Urothelium cell line (cell line): Measurements from ENCODE around the gene CXCL12.

Experiments used
- DNase-seq: peaks from one replicate; pipeline ENCODE4 v3.0.0; 2011; ENCODE audit warnings: low spot score, mixed read lengths
- FAIRE-seq: peaks from 2 replicates; lab custom pipeline; 2011; peaks lifted over from hg19 to GRCh38; lab: Jason Lieb, UNC

Gene CXCL12

DNA sequence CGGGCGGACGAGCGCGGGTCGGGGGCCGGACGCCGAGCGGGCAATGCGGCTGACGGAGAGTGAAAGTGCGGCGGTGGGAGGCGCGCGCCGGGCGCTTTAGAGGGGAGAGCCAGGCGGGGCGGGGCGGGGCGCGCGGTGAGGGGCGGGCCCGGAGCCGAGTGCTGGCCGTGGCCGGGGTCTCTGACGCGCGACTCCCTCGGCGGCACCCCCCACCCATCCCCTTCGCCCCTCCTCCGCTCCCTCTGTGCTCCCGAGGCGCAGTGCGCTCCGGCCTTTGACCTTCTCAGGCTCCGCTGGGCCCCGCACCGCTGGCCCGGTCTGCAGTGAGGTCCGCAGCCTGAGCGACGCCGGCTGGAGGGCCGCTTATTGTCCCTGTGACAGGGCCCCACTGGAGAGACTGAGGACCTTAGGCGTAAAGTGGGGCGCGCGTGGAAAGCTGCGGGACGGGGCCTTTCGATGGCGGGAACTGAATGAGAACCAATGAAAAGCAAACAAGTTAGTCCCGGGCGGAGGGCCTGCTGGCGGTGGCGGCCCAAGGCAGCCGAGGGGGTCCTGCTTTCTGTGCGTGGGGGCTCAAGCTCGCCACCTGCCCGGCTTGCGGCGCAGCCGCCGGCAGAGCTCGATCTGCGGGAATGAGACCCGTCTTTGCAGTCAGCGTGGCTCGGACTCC, at the start of gene CXCL12:
Gene CXCL12, minus strand, starts transcription at position 72 of the 670 bp plus-strand sequence. CDS start 92 bp downstream, outside the sequence.
- FAIRE-seq: no peak
- DNase-seq: no peak

DNA sequence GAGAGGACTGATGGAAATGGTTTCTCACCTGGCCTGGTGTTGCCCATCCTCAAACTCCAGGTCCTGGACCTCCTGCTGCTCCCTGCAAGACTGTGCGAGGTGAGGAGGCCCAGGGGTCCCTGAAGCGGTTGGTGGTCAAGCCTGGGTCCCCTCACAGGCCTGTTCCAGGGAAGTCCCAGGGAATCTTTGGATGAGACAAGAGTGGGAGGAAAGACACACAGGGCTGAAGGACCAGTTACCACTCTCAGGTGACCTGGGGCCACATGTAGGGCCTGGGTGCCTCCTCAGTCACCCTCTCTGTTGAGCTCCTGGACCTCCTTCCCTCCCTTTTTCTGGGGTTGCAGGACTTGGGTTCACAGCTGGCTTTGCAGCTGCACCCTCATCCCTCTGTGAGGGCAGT, 42.6 kb upstream of the CXCL12 start:
- DNase-seq (no peak), FAIRE-seq (no peak)

DNA sequence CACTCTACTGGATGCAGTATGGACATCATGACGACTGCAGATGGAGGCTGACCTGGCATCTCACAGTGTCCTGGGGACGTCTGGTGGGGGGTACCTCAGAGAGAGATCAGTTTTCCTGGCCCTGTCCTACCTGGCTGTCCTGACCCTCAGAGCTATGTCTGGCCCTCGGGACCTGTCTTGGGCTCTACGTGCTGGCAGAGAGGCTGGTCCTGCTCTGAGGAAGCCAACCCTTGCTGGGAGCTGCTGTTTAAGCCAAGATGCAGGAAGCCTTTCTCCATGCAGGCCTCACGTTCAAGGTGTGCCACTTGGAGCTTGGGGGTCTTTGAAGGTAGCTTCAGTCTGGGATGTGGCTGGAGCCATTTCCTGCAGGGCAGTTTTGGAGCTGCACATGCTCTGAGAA, 42.1 kb upstream of the CXCL12 start:
- DNase-seq (peak; percentile 2), FAIRE-seq (no peak)

DNA sequence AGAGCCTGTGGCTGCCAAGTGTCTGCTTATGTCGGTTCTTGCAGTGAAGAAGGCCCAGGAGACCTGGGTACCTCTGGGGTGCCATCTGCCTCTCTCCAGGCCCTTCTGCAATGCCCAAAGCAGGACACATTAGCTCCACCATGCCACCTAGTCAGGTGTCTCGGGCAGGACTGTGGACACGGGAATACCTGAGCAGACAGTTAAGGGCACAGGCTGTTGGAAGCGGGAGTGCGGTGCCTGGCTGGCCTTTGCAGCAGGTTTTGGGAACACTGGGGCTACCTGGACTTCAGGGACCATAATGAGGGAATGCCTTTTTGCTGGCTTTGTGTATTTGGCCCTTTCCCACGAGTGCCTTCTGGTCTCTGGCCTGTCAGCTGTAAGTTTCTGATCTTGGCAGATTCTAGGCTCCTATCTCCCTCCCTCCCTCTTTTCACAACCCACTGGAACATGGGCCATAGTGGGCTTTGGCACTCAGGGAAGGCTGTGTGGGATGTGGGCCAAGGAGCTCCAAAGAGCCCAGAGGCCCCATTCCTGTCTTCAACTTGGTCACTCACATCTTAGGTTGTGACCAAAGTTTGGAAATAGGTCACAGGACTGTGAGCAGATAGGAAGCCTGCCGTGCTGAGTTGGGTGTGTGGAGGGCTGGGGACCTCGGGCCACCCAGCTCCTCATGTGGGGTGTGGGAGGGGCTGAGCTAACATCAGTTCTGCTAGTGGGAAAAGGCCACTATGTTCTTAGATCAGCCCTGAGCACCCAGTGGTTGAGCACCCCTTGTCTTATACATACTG, 41.5 kb upstream of the CXCL12 start:
- FAIRE-seq (no peak), DNase-seq (peak; percentile 3)

DNA sequence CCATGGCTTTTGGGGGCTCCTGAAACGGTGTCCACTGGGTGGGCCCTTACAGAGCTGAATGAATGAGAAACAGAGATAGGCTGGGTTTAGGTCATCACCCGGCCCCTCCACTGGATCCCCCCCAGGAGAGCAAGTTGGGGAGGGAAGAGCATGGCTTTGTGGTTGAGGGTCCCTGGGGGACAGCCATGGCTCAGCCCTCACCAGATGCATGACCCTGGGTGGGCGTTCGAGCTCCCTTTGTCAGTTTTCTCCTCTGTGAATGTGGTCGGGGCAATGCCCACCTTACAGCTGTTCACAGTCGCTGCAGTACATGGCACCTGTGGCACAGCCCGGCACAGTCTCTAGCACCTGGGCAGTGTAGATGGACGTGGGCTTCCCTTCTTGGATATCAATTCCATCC, 40.6 kb upstream of the CXCL12 start:
- peak; percentile 27 for FAIRE-seq

DNA sequence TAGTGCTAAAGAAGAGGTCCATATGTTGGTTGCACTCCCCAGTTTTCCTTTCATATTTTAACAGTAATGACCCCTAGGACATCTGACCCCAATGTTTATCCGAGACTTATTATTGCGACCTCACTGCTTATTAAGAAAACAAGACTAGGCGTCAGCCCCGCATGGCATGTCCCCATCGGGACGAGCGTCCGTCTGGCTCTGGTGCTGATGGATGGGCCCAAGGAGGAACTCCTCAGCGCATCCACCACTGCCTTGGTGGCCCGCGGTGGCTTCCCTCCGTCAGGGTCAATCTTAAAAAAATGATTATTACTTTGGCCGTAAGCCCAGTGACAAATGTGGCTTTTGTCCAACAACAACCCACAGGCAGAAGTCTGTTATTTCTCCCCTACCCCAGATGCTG, 40.1 kb upstream of the CXCL12 start:
- peak; percentile 2 for DNase-seq
- no peak for FAIRE-seq

More for the DNA sequence above, 40.6 kb upstream of the CXCL12 start:
- DNase-seq: peak; percentile 3

DNA sequence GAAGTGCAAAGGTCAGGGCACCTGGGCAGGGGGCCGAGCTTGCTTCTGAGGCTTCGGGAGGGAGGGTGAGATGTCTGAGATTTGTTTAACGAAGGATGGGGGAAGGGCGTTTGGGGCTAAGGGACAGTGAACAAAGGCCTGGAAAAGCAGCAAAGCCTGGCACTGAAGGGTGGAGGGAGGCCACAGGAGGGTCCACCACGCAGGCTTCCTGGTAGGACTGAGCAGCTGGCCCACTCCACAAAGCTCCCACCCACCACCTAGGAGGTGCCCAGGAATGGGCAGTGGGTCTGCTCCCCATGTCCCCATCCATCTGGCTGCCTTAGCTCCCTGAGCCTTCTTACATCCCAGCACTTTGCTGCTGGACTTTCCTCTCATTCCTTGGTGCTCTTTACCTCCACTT, 39.4 kb upstream of the CXCL12 start:
- DNase-seq: peak; percentile 3
- no peak for FAIRE-seq

DNA sequence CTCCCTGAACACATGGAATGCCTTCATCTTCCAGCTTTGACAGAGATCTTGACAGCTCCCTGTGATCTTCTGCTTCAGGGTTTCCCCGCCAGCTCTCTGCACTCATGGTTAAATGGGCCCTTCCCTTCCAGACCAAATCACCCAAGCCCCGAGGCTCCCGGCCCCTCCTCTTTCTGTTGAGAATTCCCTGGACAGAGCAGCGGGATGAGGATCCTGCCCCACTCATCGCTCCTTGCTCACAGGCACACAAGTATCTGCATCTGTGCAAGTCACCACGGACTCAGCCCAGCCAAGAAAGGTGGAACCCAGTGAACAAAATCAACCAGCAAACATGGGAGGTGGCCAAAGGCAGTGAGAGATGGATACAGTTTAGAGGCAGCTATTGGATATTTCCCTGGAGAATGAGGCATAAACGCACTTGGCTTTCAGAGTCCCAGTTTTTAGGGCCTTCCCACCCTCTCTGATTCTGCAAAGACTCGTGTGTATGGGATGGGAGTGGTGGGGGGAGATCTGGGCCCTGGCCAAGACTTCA, 37.7 kb upstream of the CXCL12 start:
- FAIRE-seq (no peak), DNase-seq (peak; percentile 9)

DNA sequence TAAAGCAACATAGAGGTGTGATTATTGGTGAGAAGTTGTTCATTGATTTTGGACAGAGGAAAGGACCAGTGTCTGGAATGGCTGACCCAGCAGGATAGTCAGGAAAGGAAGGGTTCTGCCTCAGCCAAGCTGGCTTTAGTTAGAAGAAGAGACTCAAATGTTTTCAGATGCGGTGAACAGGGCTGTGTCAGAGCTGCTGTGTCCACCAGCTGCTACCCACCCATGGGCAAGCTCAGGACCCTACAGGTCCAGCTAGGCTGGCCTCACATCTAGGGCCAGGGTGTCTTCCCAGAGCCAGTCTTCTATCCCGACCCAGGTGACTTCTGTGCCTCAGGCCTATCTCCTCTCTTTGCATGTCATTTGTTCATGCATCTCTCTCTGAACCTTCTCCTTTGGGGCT, 37.3 kb upstream of the CXCL12 start:
- DNase-seq (no peak), FAIRE-seq (no peak)

DNA sequence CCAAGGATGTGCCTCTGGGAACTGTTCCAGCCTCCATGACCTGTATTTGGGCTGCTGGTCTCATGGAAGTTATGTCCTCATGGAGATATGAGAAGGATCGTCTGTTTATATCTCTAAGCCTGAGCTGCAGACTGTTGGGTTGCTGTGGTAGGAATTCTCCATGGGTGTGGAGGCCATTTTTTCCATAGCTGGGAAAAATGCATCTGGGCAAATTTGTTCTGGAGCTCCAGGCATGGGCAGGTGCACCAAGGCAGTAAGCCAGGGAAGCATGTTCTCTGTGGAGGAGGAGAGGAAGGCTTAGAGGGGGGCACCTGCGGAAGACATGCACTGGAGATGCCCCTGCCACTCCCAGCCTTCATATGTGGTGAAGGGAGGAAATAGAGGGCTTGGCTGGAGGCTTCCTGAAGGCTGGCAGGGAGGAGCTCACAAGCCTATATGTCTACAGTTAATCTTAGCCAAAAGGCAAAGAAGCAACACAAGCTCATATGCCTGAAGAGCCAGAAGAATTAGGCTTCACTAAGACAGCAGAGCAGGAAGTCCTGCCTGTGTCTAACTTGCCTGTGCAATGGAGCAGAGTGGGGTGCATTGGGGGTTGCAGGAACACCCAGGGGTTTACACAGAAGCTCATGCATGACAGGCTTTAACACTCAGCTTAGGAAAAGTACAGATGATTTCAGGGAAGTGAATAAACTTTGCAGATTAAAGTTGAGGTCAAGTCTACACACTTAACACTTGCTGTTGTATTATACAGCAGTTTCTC, 35.1 kb upstream of the CXCL12 start:
- no peak for FAIRE-seq
- no peak for DNase-seq

DNA sequence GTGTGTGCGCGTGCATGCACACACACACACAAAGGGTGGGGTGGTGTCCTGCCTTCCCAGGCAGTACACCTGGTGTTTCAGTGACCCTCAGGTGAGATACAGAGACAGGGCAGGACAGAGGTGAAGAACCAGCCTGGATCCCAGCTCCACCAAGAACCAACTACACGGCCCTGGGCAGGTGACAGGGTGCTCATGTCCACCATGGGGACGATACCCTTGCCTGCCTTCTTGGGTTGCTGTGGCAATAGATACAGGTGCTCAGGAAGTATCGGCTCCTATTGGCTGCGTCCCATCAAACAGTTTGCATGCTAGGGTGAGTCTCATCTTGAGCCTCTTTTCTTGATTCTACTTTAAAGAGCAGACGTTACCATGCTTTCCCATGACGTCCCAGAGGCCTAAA, 33.7 kb upstream of the CXCL12 start:
- DNase-seq: no peak
- FAIRE-seq: peak; percentile 40

DNA sequence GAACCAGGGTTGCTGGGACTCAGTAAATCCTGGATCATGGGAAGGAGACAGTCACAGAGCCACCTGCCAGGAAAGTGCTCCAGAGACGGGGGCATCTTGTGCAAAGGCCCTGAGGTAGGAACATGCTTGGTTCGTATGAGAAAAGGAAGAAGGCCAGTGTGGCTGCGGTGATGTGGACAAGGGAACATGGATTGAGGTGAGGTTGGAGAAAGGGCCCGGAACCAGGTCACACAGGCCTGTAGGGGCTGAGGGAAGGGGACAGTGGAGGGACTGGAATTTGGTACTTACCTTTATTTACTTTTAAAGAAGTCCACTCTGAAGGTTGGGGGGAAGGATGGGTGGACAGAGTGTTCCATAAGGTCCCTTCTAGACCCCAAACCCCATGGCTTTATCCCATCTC, 32.9 kb upstream of the CXCL12 start:
- DNase-seq: no peak
- peak; percentile 13 for FAIRE-seq

DNA sequence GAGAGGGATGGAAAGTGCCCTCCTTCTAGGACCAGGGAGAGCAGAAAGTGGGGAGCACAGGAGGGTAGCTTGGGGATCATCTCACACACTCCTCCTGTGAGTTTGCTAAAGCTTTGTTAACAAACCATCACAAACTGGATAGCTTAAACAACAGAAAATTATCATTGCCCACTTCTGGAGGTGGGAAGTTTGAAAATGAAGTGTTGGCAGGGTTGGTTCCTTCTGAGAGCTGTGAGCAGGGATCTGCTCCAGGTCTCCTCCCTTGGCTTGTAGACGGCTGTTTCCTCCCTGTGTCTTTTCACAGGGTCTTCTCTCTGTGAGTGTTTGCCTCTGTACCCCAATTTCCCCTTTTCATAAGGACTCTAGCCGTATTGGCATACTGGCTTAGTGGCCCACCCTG, 32.0 kb upstream of the CXCL12 start:
- FAIRE-seq (no peak), DNase-seq (no peak)

DNA sequence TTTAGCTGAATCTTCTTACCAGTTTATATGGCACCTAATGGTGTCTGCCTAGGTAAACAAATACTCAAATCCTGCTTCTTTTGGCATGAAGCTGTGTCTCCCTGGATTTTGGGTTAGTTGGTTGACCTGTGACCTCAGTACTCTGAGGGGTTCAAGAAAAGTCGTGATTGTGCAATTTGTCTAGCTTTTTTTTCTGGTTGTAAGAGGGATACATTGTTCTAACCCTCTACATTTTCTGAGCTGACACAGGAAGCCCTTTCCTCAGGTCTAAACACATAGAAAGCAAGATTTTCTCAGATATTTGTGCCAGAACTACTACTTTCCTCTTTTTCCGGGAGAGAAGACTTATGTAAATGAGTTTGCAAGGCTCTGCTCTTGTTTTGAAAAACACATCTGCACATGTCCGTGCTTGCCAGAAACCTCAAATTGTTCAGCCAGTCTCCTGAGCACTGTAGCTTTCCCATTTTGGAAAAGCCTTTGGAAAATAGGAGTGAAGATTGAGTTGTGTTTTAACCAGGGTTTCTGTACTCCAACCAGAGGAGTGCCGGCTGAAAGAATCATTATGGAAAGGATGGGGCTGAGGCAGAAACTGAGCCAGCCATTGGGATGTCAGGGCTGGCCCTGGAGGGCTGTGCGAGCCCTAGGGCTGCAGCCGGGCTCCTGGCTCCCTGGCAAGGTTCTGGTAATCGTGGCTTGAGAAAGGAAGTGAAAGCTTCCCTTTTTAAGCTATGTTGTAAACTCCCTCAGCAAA, 31.3 kb upstream of the CXCL12 start:
- FAIRE-seq (no peak), DNase-seq (no peak)

DNA sequence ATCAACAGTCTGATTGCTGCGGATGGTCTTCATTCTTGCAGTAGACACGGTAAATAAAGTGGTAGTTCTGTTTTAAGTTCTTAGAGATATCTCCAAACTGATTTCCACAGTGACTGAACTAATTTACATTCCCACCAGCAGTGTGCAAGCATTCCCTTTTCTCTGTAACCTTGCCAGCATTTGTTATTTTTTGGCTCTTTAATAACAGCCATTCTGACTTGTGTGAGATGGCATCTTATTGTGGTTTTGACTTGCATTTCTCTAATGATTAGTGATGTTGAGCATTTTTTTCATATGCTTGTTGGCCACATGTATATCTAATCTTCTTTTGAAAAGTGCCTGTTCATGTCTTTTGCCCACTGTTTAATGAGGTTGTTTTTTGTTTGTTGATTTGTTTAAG, 30.2 kb upstream of the CXCL12 start:
- FAIRE-seq (peak; percentile 67), DNase-seq (no peak)

DNA sequence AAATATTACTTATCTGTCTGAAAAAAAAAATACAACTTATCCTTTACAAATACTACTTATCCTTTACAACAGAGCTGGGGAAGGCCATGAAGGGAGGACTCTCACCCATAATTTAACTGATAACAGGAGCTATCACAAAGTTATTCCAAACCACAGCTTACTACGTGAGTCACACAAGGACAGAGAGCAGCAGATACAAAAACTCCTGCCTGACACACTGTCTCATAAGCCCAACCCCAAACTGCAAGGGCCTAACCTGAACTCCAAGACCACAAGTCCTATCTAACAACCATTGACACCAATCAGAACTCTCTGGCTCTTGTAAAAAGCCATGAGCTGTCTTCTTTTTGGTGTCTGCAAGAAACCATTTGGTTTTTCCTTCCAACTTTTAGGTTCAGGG, 28.5 kb upstream of the CXCL12 start:
- DNase-seq: no peak
- no peak for FAIRE-seq

DNA sequence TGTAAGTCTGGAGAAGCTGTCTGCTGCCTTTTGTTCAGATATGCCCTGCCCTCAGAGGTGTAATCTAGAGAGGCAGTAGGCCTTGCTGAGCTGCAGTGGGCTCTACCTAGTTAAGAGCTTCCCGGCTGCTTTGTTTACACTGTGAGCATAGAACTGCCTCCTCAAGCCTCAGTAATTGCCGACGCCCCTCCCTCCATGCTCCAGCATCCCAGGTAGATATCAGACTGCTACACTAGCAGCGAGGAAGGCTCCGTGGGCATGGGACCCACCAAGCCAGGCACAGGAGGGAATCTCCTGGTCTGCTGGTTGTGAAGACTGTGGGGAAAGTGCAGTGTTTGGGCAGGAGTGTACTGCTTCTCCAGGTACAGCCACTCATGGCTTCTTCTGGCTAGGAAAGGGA, 26.4 kb upstream of the CXCL12 start:
- FAIRE-seq (peak; percentile 52), DNase-seq (no peak)

DNA sequence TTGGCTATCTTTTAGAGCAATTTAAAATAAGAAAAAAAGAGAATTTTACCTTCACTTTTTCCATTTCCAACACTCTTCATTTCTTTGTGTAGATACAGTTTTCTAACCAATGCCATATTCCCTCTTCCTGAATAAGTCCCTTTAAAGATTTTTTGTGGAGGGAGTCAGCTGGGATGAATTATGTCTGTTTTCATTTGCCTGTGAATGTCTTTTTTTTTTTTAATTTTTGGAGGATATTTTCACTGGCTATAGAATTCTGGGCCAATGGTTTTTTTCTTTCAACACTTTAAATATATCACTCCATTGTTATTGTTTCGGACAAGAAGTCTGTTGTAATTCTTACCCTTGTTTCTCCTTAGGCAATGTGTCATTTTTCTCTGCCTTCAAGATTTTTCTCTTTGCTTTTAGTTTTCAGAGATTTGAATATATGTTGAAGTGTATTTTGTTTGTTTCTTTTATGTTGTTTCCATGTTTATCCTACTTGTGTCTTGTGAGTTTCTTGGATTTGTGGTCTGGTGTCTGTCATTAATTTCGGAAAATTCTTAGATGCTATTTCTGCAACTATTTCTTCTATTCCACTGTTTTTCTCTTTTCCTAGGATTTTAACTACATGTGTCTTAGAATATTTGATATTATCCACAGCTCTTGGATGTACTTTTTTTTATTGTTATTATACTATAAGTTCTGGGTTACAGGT, 20.0 kb upstream of the CXCL12 start:
- DNase-seq (no peak), FAIRE-seq (no peak)

DNA sequence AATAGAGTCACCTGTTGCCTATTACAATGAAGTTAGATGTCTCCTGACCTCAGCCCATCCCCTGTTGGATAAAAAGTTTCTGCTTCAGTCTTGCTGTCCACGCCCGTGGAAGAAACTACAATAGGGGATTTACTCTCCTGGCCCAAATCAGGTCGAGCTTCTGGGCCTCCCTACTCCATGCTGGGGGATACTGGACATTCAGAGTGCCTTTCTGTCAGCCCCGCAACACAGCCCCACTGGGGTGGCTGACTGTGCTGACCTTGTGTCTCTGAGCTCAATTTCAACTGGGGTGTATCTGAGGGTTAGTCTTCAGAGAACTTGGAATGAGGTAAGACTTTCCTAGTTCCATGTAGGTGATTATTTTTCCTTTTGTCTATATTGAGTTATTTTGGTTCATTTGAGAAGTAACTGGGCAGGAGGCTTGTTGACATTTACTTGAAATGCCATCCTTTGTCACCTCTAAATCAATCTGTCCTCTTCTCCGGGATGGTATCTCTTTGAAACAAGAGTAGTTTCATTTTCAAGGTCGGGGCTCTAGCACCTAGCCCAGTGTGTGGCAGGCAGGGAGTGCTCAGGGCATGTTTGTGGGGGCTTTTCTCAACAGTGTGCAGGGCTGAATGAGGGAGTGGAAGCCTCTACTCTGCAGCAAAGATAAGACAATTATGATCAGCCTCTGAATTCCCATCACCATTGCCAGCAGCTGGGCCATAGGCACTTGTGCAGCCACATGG, 17.7 kb upstream of the CXCL12 start:
- no peak for FAIRE-seq
- DNase-seq: no peak
